Liver (tissue), 9 donors: ENCODE results near the gene MBNL2. TPM values are rescaled to one million over a fixed set of nuclear protein-coding genes. Genes with fewer than 3 reads are reported as not detected.
A peak's percentile ranks its signal among the peaks of the same experiment; 100 is the strongest.

ENCODE experiments used
- DNase-seq: peaks from one replicate; pipeline ENCODE4 v3.0.0-alpha.2; 2017; ENCODE audit warnings: low spot score
- H3K27ac ChIP-seq, 2 donors: one replicate each; pipeline ENCODE4 v1.7.0; 2013; ENCODE audit warnings: inconsistent platforms in 2 of 2, low read length in 2 of 2, control low read depth in 1 of 2, low read depth in 1 of 2, mild to moderate bottlenecking in 1 of 2
- H3K27me3 ChIP-seq, 4 donors: one replicate each; pipeline versions ENCODE4 v1.6.1 to v1.7.0; 2013; ENCODE audit warnings: low read length in 3 of 4, inconsistent platforms in 1 of 4, mild to moderate bottlenecking in 1 of 4, moderate library complexity in 1 of 4; ENCODE audit not compliant: control insufficient read depth in 4 of 4, insufficient read depth in 4 of 4
- H3K36me3 ChIP-seq, 4 donors: one replicate each; pipeline versions ENCODE4 v1.6.1 to v1.7.0; 2013; ENCODE audit warnings: low read length in 3 of 4, mild to moderate bottlenecking in 3 of 4, low read depth in 1 of 4, moderate library complexity in 1 of 4; ENCODE audit not compliant: control insufficient read depth in 4 of 4, insufficient read depth in 3 of 4
- H3K4me1 ChIP-seq, 4 donors: one replicate each; pipeline versions ENCODE4 v1.6.1 to v1.7.0; 2013; ENCODE audit warnings: low read length in 3 of 4, mild to moderate bottlenecking in 3 of 4, moderate library complexity in 1 of 4; ENCODE audit not compliant: control insufficient read depth in 4 of 4, insufficient read depth in 4 of 4
- H3K4me3 ChIP-seq, 3 donors: one replicate each; pipeline versions ENCODE4 v1.6.1 to v1.7.0; 2013; ENCODE audit warnings: low read length in 3 of 3, control low read depth in 1 of 3, low read depth in 1 of 3, mild to moderate bottlenecking in 1 of 3
- H3K9ac ChIP-seq, 2 donors: one replicate each; pipeline ENCODE4 v1.7.0; 2013; ENCODE audit warnings: low read length in 2 of 2, mild to moderate bottlenecking in 2 of 2, moderate library complexity in 2 of 2, control low read depth in 1 of 2, low read depth in 1 of 2
- H3K9me3 ChIP-seq, 4 donors: one replicate each; pipeline versions ENCODE4 v1.6.1 to v1.7.0; 2013; ENCODE audit warnings: low read length in 3 of 4; ENCODE audit not compliant: control insufficient read depth in 4 of 4
- ATF3 ChIP-seq: IDR thresholded peaks from 2 replicates; pipeline ENCODE4 v1.6.1; 2016; ENCODE audit warnings: antibody characterized with exemption
- EGR1 ChIP-seq, 2 donors: IDR thresholded peaks; 2 replicates each; pipeline ENCODE4 v1.6.1; 2016 to 2018; ENCODE audit warnings: antibody characterized with exemption in 2 of 2, low read depth in 2 of 2
- FOXA2 ChIP-seq: IDR thresholded peaks from 2 replicates; pipeline ENCODE4 v1.6.1; 2016; ENCODE audit warnings: antibody characterized with exemption
- GABPA ChIP-seq, 2 donors: IDR thresholded peaks in 1 of 2; conservative IDR thresholded peaks in 1 of 2; 2 replicates each; pipeline ENCODE4 v1.6.1; 2016; ENCODE audit warnings: antibody characterized with exemption in 2 of 2, mild to moderate bottlenecking in 1 of 2, moderate library complexity in 1 of 2
- HNF4A ChIP-seq, 2 donors: conservative IDR thresholded peaks; 2 replicates each; pipeline ENCODE4 v1.6.1; 2016; ENCODE audit warnings: antibody characterized with exemption in 2 of 2, mild to moderate bottlenecking in 2 of 2
- HNF4G ChIP-seq: IDR thresholded peaks from 2 replicates; pipeline ENCODE4 v1.6.1; 2016; ENCODE audit warnings: antibody characterized with exemption
- MAX ChIP-seq: IDR thresholded peaks from 2 replicates; pipeline ENCODE4 v1.6.1; 2016; ENCODE audit warnings: antibody characterized with exemption
- NR2F2 ChIP-seq: IDR thresholded peaks from 2 replicates; pipeline ENCODE4 v1.6.1; 2016; ENCODE audit warnings: antibody characterized with exemption
- RAD21 ChIP-seq, 2 donors: IDR thresholded peaks; 2 replicates each; pipeline ENCODE4 v1.6.1; 2016; ENCODE audit warnings: antibody characterized with exemption in 2 of 2, mild to moderate bottlenecking in 2 of 2
- REST ChIP-seq: IDR thresholded peaks from 2 replicates; pipeline ENCODE4 v1.6.1; 2016; ENCODE audit warnings: antibody characterized with exemption, mild to moderate bottlenecking
- RXRA ChIP-seq, 2 donors: IDR thresholded peaks; 2 replicates each; pipeline ENCODE4 v1.6.1; 2017 to 2018; ENCODE audit warnings: antibody characterized with exemption in 2 of 2, mild to moderate bottlenecking in 1 of 2
- SP1 ChIP-seq: IDR thresholded peaks from 2 replicates; pipeline ENCODE4 v1.6.1; 2018; ENCODE audit warnings: antibody characterized with exemption, mild to moderate bottlenecking
- TAF1 ChIP-seq: conservative IDR thresholded peaks from 2 replicates; pipeline ENCODE4 v1.6.1; 2016; ENCODE audit warnings: antibody characterized with exemption, mild to moderate bottlenecking
- YY1 ChIP-seq: IDR thresholded peaks from 2 replicates; pipeline ENCODE4 v1.6.1; 2016; ENCODE audit warnings: antibody characterized with exemption, mild to moderate bottlenecking
- ZBTB33 ChIP-seq: IDR thresholded peaks from 2 replicates; pipeline ENCODE4 v1.6.1; 2016; ENCODE audit warnings: antibody characterized with exemption
- WGBS: extraction: QIAGEN DNeasy Blood & Tissue Kit; methylation state at CpG from one replicate; pipeline ENCODE4 v1.1.7; 2013; 5-methylcytosine and 5-hydroxymethylcytosine counted together
- polyA plus RNA-seq, 2 donors: library from polyadenylated mRNA; stranded (reverse) in 1 of 2; unstranded in 1 of 2; fragments of 200-250 nt in 1 of 2; fragments of >200 nt in 1 of 2; fragmentation: Nextera tagmentation in 1 of 2; extraction: Ambion mirVana in 1 of 2; gene quantifications; one replicate each; pipeline versions ENCODE4 v1.2.1 to v1.2.3, GENCODE V29; 2013 to 2015
- total RNA-seq, 2 donors: library from RNA; depleted of rRNA; stranded (reverse); fragments of >200 nt; gene quantifications; one replicate each; pipeline ENCODE4 v1.2.3, GENCODE V29; 2014
- donor health status: healthy.
- donor health status: healthy.
- donor health status: healthy.
- donor health status: healthy.
- donor health status: healthy.

Gene MBNL2
- total and polyA plus RNA-seq, 4 donors: 16.0 to 49.6 (median 36.8) TPM

GRCh38 chr13:97339019-97339987 lies 117.2 kb downstream of the MBNL2 start:
- TF ChIP-seq RAD21 (IDR thresholded peaks at IDR 0.05): peak in 1 of 2 donors; percentile 14
- TF ChIP-seq HNF4A (conservative IDR thresholded peaks at IDR 0.05): no peak
- TF ChIP-seq SP1: peak; percentile 18
- H3K27me3 ChIP-seq: no peaks in the 10 kb centered on the region
- H3K9ac ChIP-seq: no peak overlapping the region
- H3K36me3 ChIP-seq: peaks cover 7 to 44% (median 31%) of the 10 kb centered on the region in 4 donors
- H3K27ac ChIP-seq: no peak overlapping the region
- no peaks in the 10 kb centered on the region for H3K9me3 ChIP-seq
- no peak overlapping the region for H3K4me3 ChIP-seq
- DNase-seq: no peak
- WGBS: 83% methylated on average over 21 of the region's 21 CpGs
- peaks cover 2 to 14% (median 11%) of the 10 kb centered on the region in 4 donors for H3K4me1 ChIP-seq

GRCh38 chr13:97339988-97340749 lies 118.0 kb downstream of the MBNL2 start:
- WGBS: 76% methylated on average over 7 of the region's 7 CpGs
- H3K9ac ChIP-seq: no peak overlapping the region

GRCh38 chr13:97341135-97341534 lies 119.0 kb downstream of the MBNL2 start:
- peaks cover 4 to 34% (median 24%) of the 10 kb centered on the region in 4 donors for H3K36me3 ChIP-seq
- no peaks in the 10 kb centered on the region for H3K9me3 ChIP-seq
- peaks cover 2 to 16% (median 15%) of the 10 kb centered on the region in 4 donors for H3K4me1 ChIP-seq
- H3K9ac ChIP-seq: no peak overlapping the region
- TF ChIP-seq ZBTB33 (no peak), ATF3 (no peak), YY1 (no peak), RAD21 (IDR thresholded peaks at IDR 0.05) (no peak), HNF4G (no peak), TAF1 (no peak), EGR1 (IDR thresholded peaks at IDR 0.05; ENCODE audit: low read depth in 2 of 2) (no peak), FOXA2 (no peak), RXRA (IDR thresholded peaks at IDR 0.05) (no peak), NR2F2 (no peak), GABPA (IDR thresholded peaks at IDR 0.05 in 1 of 2, conservative IDR thresholded peaks at IDR 0.05 in 1 of 2) (no peak), MAX (no peak), REST (no peak), SP1 (no peak)
- no peak overlapping the region for H3K4me3 ChIP-seq
- no peaks in the 10 kb centered on the region for H3K27me3 ChIP-seq
- no peak overlapping the region for H3K27ac ChIP-seq
- DNase-seq: no peak
- 59% methylated on average over 1 of the region's 1 CpG for WGBS

More at GRCh38 chr13:97339988-97340749, 118.0 kb downstream of the MBNL2 start:
- Histone ChIP-seq H3K36me3 (peaks cover 7 to 40% (median 28%) of the 10 kb centered on the region in 4 donors), H3K27me3 (no peaks in the 10 kb centered on the region), H3K27ac (no peak overlapping the region), H3K9me3 (no peaks in the 10 kb centered on the region), H3K4me1 (peaks cover 2 to 16% (median 15%) of the 10 kb centered on the region in 4 donors), H3K4me3 (no peak overlapping the region)
- no peak for TF ChIP-seq FOXA2
- no peak for TF ChIP-seq YY1
- no peak for DNase-seq
